ENCODE data around the gene UTP15. TPM values are rescaled to one million over a fixed set of nuclear protein-coding genes. Genes with fewer than 3 reads are reported as not detected.

The UTP15 gene
- total and polyA plus RNA-seq, 2 experiments from 2014 or later = 16.5 to 59.0 TPM

DNA sequence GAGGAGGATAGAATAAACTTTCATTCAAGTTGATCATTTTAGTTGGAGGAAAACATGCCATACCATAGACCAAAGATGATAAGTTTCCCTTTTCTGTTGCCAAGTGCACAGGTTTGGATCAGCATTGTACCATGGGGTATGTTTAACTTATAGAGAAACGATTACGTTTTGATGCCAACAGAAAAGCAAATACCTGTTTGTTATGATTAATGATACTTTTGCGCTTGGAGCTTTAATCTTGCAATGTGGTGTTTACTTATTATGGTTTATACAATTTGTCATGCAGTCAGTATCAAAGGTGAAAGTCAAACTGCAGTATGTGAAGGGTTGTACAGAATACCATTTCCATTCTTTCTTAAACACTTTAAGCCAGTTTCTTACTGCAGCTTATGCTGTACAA, 47.3 kb downstream of the UTP15 start:
- Histone ChIP-seq H3K4me2 (no peak overlapping the region), H3K79me2 (replicated peaks; ENCODE audit: insufficient read depth) (no peaks in the 10 kb centered on the region), H3K4me3 (no peak overlapping the region), H3K36me3 (ENCODE audit: insufficient read depth) (no peaks in the 10 kb centered on the region), H3K9me2 (ENCODE audit: insufficient read depth) (no peaks in the 10 kb centered on the region), H2AFZ (no peak overlapping the region), H4K20me1 (replicated peaks; ENCODE audit: insufficient read depth) (no peaks in the 10 kb centered on the region), H3K4me1 (ENCODE audit: insufficient read depth) (no peaks in the 10 kb centered on the region), H3K27ac (ENCODE audit: low read depth) (no peak overlapping the region), H3K27me3 (ENCODE audit: insufficient read depth) (no peaks in the 10 kb centered on the region), H3F3A (replicated peaks; ENCODE audit: low read depth) (no peaks in the 10 kb centered on the region)
- no peak for DNase-seq (ENCODE audit: low spot score)
- Mint-ChIP-seq H3K4me1 (peaks cover 12% of the 10 kb centered on the region; the same call in 2 of the 3 replicates), H3K27me3 (ENCODE audit: insufficient read depth, low read depth, poor library complexity) (peaks cover 2% of the 10 kb centered on the region), H3K9me3 (no peaks in the 10 kb centered on the region), H3K27ac (no peak overlapping the region), H3K4me3 (no peak overlapping the region), H3K36me3 (ENCODE audit: low read depth) (no peaks in the 10 kb centered on the region)
- no peak for ATAC-seq
- TF ChIP-seq POLR2AphosphoS5 (IDR thresholded peaks at IDR 0.05; ENCODE audit: low read depth) = no peak
- TF ChIP-seq ZNF331 (CRISPR knock-in tag; IDR thresholded peaks at IDR 0.05; ENCODE audit: low read depth) = no peak
- no peak for TF ChIP-seq ZNF462 (CRISPR knock-in tag; IDR thresholded peaks at IDR 0.05)
- TF ChIP-seq ZNF114 (CRISPR knock-in tag; IDR thresholded peaks at IDR 0.05) = no peak
- TF ChIP-seq CTCF (conservative IDR thresholded peaks at IDR 0.05; ENCODE audit: low read depth in 2 of 2) = no peak
- no peak for TF ChIP-seq REST (IDR thresholded peaks at IDR 0.05; ENCODE audit: unreplicated experiment)
- TF ChIP-seq JUNB (IDR thresholded peaks at IDR 0.05; ENCODE audit: unreplicated experiment) = no peak
- no peak for TF ChIP-seq EZH2 (IDR thresholded peaks at IDR 0.05; ENCODE audit: low read depth, unreplicated experiment)
- TF ChIP-seq CREB1 (CRISPR knock-in tag; IDR thresholded peaks at IDR 0.05; ENCODE audit: low read depth) = no peak
- no peak for TF ChIP-seq EZH2phosphoT487 (IDR thresholded peaks at IDR 0.05; ENCODE audit: unreplicated experiment)
- no peak for TF ChIP-seq ETS1 (IDR thresholded peaks at IDR 0.05)
- no peak for TF ChIP-seq NANOG (IDR thresholded peaks at IDR 0.05; ENCODE audit: borderline replicate concordance)
- TF ChIP-seq STAT1 (IDR thresholded peaks at IDR 0.05; ENCODE audit: unreplicated experiment) = no peak

Measured in GM23338 (cell line).